Glomerular endothelial cell (primary cell): Measurements from ENCODE around the gene HAUS2. TPM values are rescaled to one million over a fixed set of nuclear protein-coding genes. Genes with fewer than 3 reads are reported as not detected.
"Not testable (repeated sequence)": the region's sequence is repeated elsewhere in the genome, so short reads cannot be mapped to it uniquely, and the experiment has no call there.

Experiments used
- DNase-seq: peaks from one replicate; pipeline ENCODE4 v3.0.0-alpha.2; 2011; ENCODE audit warnings: low read depth, low spot score; ENCODE audit errors: extremely low read depth
- total RNA-seq: library from RNA; depleted of rRNA; stranded (reverse); fragments of >200 nt; gene quantifications from 2 replicates; pipeline ENCODE4 v1.2.3, GENCODE V29; 2015

The HAUS2 gene
- 48.7 and 52.0 TPM in 2 replicates for total RNA-seq

DNA sequence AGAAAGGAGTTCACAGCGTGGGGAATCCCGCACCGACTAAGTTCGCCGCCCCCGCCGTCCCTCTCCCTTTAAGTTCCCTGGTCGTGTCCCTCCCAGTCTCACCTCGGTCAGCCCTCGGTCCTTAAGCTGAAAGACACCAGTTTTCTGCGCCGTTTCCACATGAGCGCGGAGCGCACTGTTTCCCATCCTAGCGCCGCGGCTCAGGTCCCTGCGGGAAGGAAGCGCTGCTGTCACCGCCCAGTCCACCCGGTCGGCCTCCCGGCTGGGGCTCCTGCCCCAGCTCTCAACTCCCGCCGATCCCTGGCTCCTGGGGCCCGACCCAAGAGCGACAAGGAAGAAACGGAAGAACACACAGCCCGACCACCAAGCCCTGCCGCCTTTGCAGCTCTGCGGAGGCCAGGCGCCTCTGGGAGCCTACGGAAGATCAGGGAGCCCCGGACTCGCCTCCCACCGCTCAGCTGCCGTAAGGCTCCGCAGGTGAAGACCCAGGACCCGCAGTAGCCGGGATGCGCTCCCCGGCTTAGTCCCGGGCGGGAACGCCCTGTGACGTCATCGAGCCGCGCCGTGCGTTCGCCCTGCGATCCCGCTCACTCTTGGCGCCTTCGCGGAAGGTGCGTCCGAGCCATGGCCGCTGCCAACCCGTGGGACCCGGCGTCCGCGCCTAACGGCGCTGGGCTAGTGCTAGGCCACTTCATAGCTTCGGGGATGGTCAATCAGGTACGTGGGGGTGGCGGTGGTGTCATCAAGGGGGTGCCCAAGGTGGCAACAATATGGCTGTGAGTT, at the start of gene HAUS2, which contains the start of gene LRRC57:
HAUS2 (plus strand) TSS at position 590 of the 783 bp plus-strand sequence; CDS start at position 625, 35 bp downstream.
LRRC57 (minus strand) TSS at position 545 of the 783 bp plus-strand sequence; CDS start at position 186, 359 bp downstream.
- DNase-seq: peak; percentile 36

DNA sequence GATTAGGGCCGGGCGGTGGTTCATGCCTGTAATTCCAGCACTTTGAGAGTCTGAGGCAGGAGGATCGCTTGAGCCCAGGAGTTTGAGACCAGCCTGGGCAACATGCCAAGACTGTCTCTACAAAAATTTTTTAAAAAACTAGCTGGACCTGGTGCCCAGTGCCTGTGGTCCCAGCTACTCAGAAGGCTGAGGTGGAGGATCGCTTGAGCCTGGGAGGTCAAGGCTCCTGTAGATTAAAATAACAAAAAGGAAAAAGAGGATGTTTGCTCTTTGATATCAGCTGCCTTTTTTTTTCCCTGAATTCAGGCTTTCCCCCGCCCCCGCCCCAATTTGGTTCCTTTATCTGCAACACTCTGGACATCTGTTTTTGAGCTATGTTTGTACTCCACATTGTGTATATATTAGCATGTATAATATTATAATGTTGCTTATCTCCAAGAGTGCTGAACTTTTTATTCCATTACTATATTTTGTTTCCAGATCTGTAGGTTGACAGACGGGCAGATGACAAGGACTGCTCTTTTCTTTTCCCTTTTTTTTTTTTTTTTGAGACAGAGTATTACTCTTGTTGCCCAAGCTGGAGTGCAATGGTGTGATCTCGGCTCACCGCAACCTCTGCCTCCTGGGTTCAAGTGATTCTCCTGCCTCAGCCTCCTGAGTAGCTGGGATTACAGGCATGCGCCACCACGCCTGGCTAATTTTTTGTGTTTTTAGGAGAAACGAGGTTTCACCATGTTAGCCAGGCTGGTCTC, 48.6 kb upstream of the HAUS2 start:
- no peak for DNase-seq

DNA sequence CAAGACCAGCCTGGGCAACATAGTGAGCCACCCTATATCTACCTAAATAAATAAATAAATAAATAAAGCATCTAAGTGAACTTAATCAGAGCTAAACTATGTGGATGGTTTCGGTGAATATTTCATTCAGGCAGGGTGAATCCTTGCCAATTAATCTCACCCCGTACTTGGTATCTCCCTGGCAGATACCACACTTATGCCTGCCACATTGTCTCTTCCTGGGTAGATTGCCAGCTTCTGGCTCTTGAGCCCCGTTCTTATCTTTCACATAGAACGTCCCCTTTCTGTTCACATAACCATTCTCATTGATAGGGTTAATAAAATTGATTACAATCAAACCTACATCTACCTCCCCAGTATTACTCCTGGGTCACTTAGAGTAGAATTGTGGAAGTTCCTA, 46.2 kb upstream of the HAUS2 start:
- no peak for DNase-seq

DNA sequence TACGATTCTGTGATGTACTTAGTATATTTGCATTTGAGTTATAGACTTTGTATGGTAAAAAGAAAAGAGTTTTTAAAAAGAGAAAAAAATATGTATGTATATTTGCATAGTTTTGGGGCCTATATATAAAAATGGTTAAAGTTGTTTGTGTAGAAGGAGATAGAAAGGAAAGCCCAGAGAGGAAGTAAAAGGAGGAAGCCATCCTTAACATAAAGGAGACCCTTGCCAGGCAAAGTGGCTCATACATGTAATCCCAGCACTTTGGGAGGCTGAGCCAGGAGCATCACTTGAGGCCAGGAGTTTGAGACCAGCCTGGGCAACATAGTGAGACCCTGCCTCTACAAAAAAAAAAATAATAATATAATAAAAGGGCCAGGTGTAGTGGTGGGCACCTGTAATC, 44.8 kb upstream of the HAUS2 start:
- DNase-seq: no peak

DNA sequence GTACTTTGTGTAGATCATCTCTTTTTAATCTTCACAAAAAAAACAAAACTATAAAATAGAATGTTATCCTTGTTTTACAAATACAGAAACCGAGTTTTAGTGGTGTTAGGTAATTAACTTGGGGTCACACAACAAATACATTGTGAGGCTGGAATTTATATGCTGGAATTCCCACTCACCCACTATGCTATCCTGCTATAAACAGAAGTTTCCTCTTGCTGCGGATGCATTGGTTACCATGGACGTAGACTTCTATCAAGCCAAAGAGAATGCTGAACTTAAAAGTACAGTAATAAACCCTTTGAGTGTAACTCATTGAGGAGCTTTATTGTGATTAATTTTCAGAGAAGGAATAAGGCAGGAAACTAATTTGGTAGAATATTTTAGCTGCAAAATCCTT, 44.0 kb upstream of the HAUS2 start:
- no peak for DNase-seq

DNA sequence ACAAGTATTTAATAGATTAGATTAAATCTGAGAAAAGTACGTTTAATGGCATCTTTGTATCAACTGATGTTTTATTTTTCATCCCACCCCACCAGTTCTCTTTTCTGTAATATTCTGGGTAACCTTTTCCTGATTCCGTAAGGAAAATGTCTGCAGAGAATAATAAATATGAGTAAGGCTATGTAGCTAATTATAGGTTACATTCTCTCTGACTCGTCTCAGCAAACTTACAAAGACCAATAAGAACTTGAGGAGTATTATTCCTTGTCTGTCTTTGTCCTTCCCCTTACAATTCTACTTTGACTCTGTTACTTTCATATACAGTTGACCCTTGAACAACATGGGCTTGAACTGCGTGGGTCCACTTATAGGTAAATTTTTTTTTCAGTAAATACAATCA, 41.1 kb upstream of the HAUS2 start:
- DNase-seq: no peak

DNA sequence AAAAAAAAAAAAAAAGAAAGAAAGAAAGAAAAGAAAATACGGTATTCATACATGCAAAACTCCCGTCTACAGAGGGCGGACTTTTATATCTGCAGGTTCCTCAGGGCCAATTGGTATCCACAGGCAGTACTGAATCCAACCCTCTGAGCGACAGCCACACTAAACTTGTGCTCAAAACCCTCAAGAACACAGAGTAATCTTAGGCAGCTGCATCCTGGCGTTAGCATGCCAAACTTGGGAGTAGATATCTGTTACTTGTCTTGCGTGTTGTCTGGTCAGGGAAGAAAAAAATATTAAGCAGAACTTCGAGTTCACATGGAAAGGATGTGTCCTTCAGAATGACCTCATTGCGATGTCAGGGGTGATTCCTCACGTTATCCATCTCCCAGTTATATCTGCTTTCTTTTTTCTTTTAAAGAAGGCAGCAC, 40.4 kb upstream of the HAUS2 start:
- no peak for DNase-seq

DNA sequence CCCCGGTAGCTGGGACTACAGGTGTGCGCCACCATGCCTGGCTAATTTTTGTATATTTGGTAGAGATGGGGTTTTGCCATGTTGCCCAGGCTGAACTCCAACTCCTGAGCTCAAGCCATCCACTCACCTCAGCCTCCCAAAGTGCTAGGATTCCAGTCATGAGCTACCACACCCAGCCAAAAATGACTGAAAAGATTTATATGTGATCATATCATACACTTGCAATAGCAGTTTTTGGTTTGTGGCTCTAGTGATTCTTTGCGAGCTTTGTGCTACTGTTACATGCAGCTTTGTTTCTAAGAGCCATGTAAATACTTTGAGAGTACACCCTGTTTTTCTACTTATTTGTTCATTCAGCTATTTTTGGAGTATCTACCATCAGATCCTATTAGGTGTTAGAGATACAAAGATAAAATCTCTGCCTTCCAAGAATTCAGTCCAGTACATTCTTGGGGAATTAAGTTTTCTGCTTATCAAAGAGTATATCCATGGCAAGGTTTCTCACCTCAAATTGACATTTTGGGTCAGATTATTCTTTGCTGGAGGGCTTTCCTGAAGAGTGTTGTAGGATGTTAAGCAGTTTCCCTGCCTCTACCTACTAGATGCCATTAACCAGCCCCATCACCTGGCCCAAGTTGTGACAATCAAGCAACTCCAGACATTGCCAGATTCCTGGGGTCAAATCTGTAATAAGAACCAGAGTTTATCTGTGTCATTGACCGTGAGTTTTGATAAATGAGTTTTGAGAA, 38.2 kb upstream of the HAUS2 start:
- DNase-seq: no peak

DNA sequence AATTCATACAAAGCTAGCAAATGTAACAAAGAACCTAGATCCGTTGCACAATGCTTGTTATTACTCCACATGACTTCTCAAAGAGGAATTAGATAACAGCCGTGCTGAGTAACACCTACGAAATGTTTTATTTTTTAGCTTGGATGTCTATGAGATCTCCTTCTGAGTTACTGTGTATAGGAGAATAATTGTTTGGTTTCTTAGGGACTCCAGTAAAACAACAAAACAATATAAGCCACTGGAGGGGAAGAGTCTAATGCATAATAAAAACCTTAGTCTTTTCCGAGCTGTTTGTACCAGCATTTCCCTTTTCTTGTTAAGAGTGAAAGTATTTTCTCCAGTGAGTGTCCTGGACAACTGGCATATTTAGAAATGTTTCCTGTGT, 37.6 kb upstream of the HAUS2 start:
- no peak for DNase-seq

DNA sequence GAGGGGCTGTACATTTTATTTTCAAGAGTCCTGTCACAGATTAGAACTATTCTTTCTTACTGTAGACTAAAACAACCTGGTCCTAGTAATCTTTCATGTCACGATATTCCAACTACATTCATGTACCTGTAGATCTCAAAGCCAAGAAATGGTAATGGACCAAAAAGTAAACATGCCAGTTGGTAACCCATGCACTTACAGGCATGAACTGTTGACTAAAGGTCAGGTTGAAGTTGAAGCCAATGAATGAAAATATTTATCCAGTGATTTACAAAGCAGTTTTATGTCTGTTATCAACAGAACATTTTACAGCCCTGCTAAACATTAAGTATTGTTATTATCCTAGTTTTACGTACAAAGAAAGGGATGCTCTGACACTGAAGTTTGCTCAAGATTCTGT, 25.3 kb upstream of the HAUS2 start:
- no peak for DNase-seq

DNA sequence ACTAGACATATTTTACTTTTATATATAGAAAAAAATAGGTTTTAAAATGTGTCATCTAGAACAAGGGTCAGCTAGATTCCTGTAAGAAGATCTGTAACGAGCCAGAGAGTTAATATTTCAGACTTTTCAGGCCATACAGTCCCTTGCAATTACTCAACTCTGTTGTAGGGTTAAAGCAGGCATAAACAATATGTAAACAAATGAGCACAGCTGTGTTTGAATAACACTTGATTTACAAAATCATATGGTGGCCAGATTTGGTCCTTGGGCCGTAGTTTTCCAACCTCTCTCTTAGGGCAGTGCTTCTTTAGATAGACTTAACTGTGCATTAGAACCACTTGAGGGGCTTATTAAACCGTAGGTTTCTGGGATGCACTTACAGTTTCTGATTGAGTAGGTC, 19.7 kb upstream of the HAUS2 start:
- no peak for DNase-seq

DNA sequence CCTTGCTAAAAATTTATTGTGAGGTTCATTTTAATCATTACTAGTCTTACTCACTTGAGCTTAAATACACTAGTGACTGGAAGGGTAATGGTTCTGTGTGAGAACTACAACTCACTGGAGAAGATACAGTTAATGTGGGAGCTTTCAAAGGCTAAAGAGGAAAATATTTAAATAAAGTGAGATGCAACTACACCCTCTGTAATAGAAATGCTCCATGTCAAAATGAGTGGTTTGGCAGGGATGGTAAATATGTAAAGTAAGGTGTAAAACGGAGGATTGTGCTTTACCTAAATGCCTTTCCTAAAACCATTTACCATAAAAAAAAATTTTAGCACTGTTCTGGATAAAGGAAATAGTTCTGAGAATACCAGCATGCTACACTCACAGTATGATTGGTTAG, 15.4 kb upstream of the HAUS2 start:
- no peak for DNase-seq

DNA sequence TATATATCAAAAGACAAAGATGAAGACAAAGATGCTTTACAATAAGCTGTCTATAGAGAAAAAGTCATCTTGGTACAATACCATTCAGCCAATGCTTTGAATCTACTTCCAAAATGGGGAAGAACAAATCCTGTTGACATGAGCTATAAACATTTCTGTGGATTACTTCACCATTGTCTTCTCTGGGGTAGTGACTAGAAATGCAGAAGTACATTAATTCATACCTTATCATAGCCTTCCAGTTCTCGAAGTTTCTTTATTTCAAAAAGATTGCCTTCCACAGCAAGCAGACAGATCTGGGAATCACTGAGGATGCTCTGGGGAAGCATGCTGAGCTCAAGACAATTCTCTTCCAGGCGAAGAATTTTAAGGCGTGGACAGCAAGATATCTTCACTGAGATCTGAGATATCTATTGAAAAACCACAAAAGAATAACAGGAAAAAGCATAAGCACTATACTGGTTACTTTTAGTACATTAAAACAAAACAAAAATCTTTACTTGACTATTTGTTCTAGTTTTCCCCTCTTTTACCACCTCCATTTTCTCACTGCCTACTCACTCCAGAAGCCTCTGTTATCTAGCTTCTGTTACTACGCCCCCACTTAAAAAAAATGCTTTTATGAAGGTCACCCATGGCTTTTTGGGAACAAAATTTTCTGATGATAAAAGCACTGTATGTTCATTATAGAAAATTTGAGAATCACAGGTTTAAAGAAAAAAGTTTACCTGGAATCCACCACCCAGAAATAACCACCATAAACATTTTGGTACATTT, 3.6 kb upstream of the HAUS2 start:
- no peak for DNase-seq

DNA sequence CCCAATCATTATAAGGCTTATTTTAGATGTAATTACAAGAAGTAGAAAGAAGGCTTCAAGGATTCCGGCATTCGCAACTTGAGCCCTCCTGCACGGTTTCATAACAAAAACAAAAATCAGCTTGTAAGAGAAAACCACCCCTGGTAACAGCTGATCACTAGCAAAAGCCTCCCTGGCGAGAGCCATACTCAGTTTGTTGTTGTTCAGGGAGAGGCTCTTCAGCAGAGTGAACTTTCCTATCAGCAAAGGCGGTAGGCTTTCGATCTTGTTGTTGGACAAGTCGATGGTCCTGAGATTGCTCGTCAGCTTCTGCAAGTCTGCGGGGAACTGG, 755 bp upstream of the HAUS2 start:
- peak; percentile 2 for DNase-seq

DNA sequence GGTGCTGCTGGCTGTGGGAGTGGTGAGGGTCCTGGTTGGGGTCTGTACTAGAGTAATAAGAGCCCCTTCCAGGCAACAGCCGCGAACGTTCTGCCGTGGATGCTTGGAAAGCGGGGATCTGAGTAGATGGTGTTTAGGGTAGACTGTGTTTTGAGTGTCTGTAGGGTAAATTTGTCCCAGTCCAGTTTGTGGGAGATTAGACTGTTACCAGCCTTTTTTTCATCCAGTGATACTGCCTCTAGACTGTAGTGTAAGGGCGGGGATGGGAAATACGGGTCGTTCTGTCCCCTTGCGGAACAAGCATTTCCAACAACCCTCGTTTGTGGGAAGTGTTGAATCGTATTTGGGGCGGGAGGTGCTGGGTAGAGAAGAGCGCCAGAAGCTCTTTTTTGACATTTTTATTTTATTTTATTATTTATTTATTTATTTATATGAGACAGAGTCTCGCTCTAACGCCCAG, 424 bp downstream of the HAUS2 start:
- peak; percentile 9 for DNase-seq

DNA sequence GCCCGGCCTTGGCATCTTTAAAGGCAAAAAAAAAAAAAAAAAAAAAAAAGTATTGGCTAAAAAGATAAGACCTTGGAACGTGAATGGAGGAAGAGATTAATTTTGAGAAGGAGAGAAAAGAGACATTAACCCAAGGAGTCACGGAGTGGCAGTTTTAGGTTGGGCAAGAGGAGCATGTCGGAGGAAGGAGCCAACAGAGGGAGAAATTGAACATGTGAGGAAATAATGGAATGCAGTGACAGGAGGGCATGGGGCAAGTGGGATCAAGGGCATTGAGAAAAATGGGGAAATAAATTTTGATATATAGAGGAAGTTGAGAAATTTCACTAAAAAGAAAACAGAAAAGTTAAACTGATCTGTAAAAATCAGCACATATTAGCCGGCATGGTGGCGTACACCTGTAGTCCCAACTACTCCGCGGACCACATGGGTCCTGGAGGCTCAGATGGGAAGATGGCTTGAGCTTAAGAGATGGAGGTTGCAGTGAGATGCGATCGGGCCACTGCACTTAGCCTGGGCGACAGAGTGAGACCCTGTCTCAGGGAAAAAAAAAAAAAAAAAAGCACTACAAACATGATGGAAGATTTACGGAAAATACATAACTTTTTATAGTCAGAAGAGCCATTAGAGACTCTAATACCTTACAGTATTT, 1.2 kb downstream of the HAUS2 start:
- DNase-seq: no peak

DNA sequence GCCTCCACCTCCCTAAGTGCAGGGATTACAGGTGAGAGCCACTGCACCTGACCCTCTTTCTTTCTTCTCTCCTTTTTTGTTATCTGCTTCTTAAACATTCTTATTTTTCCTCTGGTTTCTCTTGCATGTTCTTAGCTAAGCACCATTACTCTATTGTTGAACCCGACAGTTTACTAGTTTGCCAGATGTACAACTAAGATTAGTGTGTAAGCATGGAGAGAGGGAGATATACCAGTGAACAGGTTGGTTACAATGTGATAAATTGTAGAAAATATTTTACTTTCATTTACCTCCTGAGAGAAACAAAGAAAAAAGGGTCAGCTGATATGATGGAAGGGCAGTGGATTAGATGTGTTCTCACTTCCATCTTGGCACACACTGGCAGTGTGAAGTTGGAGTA, 4.9 kb downstream of the HAUS2 start:
- DNase-seq: no peak

DNA sequence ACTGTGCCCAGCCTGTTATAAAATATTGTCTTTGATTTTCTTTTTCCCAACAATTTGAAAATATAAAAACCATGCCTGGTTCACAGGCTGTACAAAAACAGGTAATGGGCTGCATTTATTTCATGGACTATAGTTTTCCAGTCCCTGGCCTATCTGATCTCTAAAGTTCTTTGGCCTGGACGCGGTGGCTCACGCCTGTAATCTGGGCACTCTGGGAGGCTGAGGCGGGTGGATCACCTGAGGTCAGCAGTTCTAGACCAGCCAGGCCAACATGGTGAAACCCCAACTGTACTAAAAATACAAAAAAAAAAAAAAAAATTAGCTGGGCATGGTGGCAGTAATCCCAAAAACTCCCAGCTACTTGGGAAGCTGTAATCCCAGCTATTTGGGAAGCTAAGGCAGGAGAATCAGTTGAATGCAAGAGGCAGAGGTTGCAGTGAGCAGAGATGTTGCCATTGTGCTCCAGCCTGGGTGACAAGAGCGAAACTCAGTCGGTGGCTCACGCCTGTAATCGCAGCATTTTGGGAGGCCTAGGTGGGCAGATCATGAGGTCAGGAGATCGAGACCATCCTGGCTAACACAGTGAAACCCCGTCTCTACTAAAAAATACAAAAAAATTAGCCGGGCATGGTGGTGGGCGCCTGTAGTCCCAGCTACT, 8.0 kb downstream of the HAUS2 start:
- not testable (repeated sequence) for DNase-seq

DNA sequence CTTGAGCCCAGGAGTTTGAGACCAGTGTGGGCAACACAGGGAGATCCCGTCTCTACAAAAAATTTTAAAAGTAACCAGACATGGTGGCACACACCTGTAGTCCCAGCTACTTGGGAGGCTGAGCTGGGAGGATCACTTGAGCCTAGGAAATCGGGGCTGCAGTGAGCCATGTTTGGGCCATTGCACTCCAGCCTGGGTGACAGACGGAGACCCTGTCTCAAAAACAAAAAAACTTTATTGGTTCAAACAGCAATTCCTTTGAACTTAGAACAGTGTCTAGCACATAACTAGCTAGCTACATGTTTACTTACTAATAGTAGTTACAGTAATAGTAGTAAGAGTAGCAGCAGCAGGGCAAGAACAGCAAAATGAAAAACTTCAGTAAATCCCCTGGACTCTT, 10.1 kb downstream of the HAUS2 start:
- no peak for DNase-seq
